Keratinocyte (primary cell): ENCODE data around the gene PRR23E. TPM values are rescaled to one million over a fixed set of nuclear protein-coding genes. Genes with fewer than 3 reads are reported as not detected.

Source experiments
- DNase-seq: peaks from one replicate; pipeline ENCODE4 v3.0.0-alpha.2; 2011; ENCODE audit warnings: low read depth, missing footprints, low spot score
- FAIRE-seq: peaks from 2 replicates; lab custom pipeline; 2011; peaks lifted over from hg19 to GRCh38; lab: Jason Lieb, UNC
- H2AFZ ChIP-seq: 2 replicates; pipeline ENCODE4 v1.6.0; 2012; ENCODE audit warnings: low read length, control low read depth, inconsistent platforms; ENCODE audit not compliant: control insufficient read depth
- H3K27ac ChIP-seq: 2 replicates; pipeline ENCODE4 v1.5.1; 2011; ENCODE audit warnings: low read length; ENCODE audit not compliant: control insufficient read depth, insufficient read depth
- H3K27me3 ChIP-seq: 3 replicates; pipeline ENCODE4 v1.6.0; 2011; ENCODE audit warnings: low read length; ENCODE audit not compliant: control insufficient read depth, insufficient read depth; ENCODE audit errors: extremely low read depth
- H3K36me3 ChIP-seq, 2 experiments: 2 replicates in 1 of 2; 3 replicates in 1 of 2; pipeline ENCODE4 v1.5.1; 2011; ENCODE audit warnings: low read length in 2 of 2, mild to moderate bottlenecking in 1 of 2; ENCODE audit not compliant: control insufficient read depth in 2 of 2, insufficient read depth in 2 of 2; ENCODE audit errors: extremely low read depth in 1 of 2
- H3K4me1 ChIP-seq: 3 replicates; pipeline ENCODE4 v1.5.1; 2011; ENCODE audit warnings: low read length; ENCODE audit not compliant: control insufficient read depth, insufficient read depth; ENCODE audit errors: extremely low read depth
- H3K4me2 ChIP-seq: 3 replicates; pipeline ENCODE4 v1.6.0; 2011; ENCODE audit warnings: low read depth, low read length; ENCODE audit not compliant: control insufficient read depth, insufficient read depth; ENCODE audit errors: extremely low read depth
- H3K4me3 ChIP-seq, 3 experiments: fragments of 200-600 bp in 1 of 3; sonication (generic) in 1 of 3; 2 replicates in 2 of 3; 3 replicates in 1 of 3; pipeline ENCODE4 v1.5.1; 2011 to 2016; ENCODE audit warnings: low read length in 3 of 3, mild to moderate bottlenecking in 3 of 3, control low read depth in 2 of 3, inconsistent platforms in 1 of 3, low read depth in 1 of 3, mixed read lengths in 1 of 3, mixed run types in 1 of 3, moderate library complexity in 1 of 3; ENCODE audit not compliant: control insufficient read depth in 2 of 3, insufficient read depth in 2 of 3; ENCODE audit errors: extremely low read depth in 1 of 3
- H3K79me2 ChIP-seq: 2 replicates; pipeline ENCODE4 v1.6.0; 2012; ENCODE audit warnings: low read length; ENCODE audit not compliant: control insufficient read depth, insufficient read depth
- H3K9ac ChIP-seq: 3 replicates; pipeline ENCODE4 v1.6.0; 2011; ENCODE audit warnings: low read length; ENCODE audit not compliant: control insufficient read depth, insufficient read depth; ENCODE audit errors: extremely low read depth
- H3K9me1 ChIP-seq: 3 replicates; pipeline ENCODE4 v1.6.0; 2011; ENCODE audit warnings: low read length; ENCODE audit not compliant: control insufficient read depth, insufficient read depth; ENCODE audit errors: extremely low read depth
- H3K9me3 ChIP-seq: 2 replicates; pipeline ENCODE4 v1.5.1; 2012; ENCODE audit warnings: low read depth, low read length; ENCODE audit not compliant: control insufficient read depth
- H4K20me1 ChIP-seq: 3 replicates; pipeline ENCODE4 v1.6.0; 2011; ENCODE audit warnings: low read length; ENCODE audit not compliant: control insufficient read depth, insufficient read depth; ENCODE audit errors: extremely low read depth
- EZH2 ChIP-seq: IDR thresholded peaks from one replicate; pipeline ENCODE4 v1.6.1; 2012; ENCODE audit warnings: inconsistent platforms, mild to moderate bottlenecking, low read length, moderate library complexity
- dilution Hi-C: fragments of 300-500 bp; cut with MboI; formaldehyde crosslinking; loops from one replicate; pipeline ENCODE4 v1.7.0; 2020; ENCODE audit warnings: low sequenced_read_pairs; ENCODE audit not compliant: extremely low pct_ligation_motif_present
- polyA plus RNA-seq, 5 experiments: library from polyadenylated mRNA; depleted of rRNA in 3 of 5; stranded (reverse) in 3 of 5; stranded (forward) in 1 of 5; unstranded in 1 of 5; fragments of >200 nt; gene quantifications; 1 replicate in 1 of 5; 2 replicates in 3 of 5; 3 replicates in 1 of 5; pipeline versions ENCODE4 v1.2.1 to v1.2.3, GENCODE V29; 2011 to 2012; ENCODE audit warnings: missing spikeins in 2 of 5, low read depth in 1 of 5, low replicate concordance in 1 of 5
- TF ChIP-seq, protein P1 (sequence below), 3 experiments: IDR thresholded peaks in 1 of 3; conservative IDR thresholded peaks in 1 of 3; optimal IDR thresholded peaks in 1 of 3; 2 replicates in 2 of 3; 3 replicates in 1 of 3; pipeline versions ENCODE3 to v1.5.1; 2011; ENCODE audit warnings: low read length in 3 of 3, mild to moderate bottlenecking in 3 of 3, moderate library complexity in 2 of 3, control low read depth in 1 of 3, inconsistent platforms in 1 of 3; ENCODE audit not compliant: insufficient read depth in 2 of 3; ENCODE audit errors: extremely low read depth in 1 of 3

Gene PRR23E
- polyA plus RNA-seq, 1 donor (not counting 4 experiments of a cell fraction or from before 2014, with no cell fraction given), result not detected

- DNase-seq, result no peak
- Histone ChIP-seq H3K27me3 (peaks cover 10% of the 10 kb centered on the region), H3K9me3 (no peaks in the 10 kb centered on the region), H3K9ac (no peak overlapping the region), H3K27ac (no peak overlapping the region), H3K9me1 (no peaks in the 10 kb centered on the region), H3K4me1 (no peaks in the 10 kb centered on the region), H3K79me2 (no peaks in the 10 kb centered on the region), H3K4me3 (no peak overlapping the region), H4K20me1 (no peaks in the 10 kb centered on the region), H2AFZ (no peak overlapping the region), H3K4me2 (no peak overlapping the region), H3K36me3 (no peaks in the 10 kb centered on the region)
- TF ChIP-seq EZH2, result no peak
- TF ChIP-seq, protein P1, sequence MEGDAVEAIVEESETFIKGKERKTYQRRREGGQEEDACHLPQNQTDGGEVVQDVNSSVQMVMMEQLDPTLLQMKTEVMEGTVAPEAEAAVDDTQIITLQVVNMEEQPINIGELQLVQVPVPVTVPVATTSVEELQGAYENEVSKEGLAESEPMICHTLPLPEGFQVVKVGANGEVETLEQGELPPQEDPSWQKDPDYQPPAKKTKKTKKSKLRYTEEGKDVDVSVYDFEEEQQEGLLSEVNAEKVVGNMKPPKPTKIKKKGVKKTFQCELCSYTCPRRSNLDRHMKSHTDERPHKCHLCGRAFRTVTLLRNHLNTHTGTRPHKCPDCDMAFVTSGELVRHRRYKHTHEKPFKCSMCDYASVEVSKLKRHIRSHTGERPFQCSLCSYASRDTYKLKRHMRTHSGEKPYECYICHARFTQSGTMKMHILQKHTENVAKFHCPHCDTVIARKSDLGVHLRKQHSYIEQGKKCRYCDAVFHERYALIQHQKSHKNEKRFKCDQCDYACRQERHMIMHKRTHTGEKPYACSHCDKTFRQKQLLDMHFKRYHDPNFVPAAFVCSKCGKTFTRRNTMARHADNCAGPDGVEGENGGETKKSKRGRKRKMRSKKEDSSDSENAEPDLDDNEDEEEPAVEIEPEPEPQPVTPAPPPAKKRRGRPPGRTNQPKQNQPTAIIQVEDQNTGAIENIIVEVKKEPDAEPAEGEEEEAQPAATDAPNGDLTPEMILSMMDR (optimal IDR thresholded peaks at IDR 0.05 in 1 of 3, IDR thresholded peaks at IDR 0.05 in 1 of 3, conservative IDR thresholded peaks at IDR 0.05 in 1 of 3; ENCODE audit: extremely low read depth in 1 of 3, insufficient read depth in 2 of 3, low read length in 3 of 3), result no peak
- FAIRE-seq, result no peak
- dilution Hi-C loops, result no loop called here
Measured at GRCh38 chr3:127203024-127203423, 10.1 kb downstream of the PRR23E start.

DNA sequence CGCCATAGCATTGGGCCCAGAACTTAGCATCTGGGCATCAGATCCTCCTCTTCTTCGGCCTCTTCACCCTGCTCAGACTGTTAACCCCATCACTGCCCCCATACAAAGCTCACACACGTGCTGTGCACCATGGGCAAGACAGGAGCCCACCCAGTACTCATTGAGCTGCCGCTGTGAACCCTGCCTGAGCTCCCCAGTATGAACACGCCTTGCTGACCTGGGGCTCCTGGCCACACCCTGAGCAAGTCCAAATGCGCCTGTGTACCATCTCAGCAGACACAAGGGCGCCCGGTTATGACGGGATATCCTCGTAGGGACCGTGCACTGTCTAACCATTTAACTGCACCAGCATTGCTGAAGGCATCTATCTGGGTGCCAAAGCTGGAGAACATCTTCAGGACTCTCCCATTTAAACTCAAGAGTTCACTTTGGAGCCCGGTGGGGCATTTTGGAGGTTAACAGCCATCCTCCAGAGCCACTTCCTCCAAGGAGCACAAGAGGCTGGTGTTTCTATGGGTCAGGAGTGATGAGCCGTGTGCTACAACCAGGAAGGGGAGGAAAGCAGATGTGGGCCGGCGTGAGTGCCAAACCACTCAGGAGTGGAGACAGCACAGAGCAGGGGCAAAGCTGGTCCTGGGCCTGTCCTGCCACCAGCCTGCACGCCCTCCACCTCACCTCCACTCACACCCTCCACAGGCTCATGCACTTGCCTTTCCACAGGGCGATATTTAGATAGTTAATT, 12.1 kb downstream of the PRR23E start:
- no peaks in the 10 kb centered on the region for H3K36me3 ChIP-seq
- no peak overlapping the region for H3K27ac ChIP-seq
- dilution Hi-C loops, result no loop called here
- no peak overlapping the region for H3K4me3 ChIP-seq
- no peaks in the 10 kb centered on the region for H3K9me1 ChIP-seq
- DNase-seq (no peak), FAIRE-seq (no peak)
- no peaks in the 10 kb centered on the region for H4K20me1 ChIP-seq
- TF ChIP-seq EZH2, result no peak
- H3K9ac ChIP-seq, result no peak overlapping the region
- H3K4me1 ChIP-seq, result no peaks in the 10 kb centered on the region
- H3K79me2 ChIP-seq, result no peaks in the 10 kb centered on the region
- H3K9me3 ChIP-seq, result no peaks in the 10 kb centered on the region
- H3K4me2 ChIP-seq, result no peak overlapping the region
- no peak overlapping the region for H2AFZ ChIP-seq
- peaks cover 6% of the 10 kb centered on the region for H3K27me3 ChIP-seq
